ENCODE results near the gene RNASE13.

DNA sequence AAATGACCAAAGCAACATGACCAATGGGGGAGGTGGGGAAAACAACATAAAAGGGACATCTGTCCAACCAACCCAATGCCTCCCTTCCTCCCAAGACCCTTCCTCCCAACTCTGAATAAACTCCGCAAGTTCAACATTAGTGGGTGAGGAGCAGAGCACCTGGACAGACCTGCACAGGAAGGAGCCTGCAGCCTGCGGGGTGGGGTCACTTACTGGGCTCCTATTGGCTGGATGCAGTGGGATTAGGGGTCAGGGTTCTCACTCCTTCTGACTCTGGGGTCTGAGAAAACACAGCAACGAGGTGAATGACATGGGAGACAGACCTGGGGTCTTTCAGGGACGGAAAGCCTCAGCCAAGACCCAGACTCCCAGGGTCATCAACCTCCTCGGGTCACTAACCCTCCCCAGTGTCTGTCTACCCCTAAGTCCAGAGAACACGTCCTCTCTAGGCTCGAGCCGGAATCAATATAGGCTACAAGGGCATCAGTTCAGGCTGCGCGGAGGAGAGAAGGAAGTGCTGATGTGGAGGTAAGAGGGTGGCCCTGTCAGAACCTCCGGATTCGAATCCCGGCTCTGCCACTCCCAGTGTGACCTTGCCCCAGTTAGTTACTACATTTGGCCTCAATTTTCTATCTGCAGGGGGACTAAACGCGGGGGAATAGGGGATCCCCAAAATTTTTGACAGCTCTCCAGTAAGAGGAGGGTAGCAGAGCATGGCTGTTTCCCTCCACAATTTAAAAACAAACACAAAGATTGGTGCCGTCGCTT is 10.6 kb downstream of the RNASE13 start:
- TF ChIP-seq, protein P1, sequence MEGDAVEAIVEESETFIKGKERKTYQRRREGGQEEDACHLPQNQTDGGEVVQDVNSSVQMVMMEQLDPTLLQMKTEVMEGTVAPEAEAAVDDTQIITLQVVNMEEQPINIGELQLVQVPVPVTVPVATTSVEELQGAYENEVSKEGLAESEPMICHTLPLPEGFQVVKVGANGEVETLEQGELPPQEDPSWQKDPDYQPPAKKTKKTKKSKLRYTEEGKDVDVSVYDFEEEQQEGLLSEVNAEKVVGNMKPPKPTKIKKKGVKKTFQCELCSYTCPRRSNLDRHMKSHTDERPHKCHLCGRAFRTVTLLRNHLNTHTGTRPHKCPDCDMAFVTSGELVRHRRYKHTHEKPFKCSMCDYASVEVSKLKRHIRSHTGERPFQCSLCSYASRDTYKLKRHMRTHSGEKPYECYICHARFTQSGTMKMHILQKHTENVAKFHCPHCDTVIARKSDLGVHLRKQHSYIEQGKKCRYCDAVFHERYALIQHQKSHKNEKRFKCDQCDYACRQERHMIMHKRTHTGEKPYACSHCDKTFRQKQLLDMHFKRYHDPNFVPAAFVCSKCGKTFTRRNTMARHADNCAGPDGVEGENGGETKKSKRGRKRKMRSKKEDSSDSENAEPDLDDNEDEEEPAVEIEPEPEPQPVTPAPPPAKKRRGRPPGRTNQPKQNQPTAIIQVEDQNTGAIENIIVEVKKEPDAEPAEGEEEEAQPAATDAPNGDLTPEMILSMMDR (IDR thresholded peaks at IDR 0.05): no peak
- TF ChIP-seq ZFX (IDR thresholded peaks at IDR 0.05; ENCODE audit: borderline replicate concordance): no peak

All from 22Rv1 (cell line).